ENCODE measurements around the gene TUBGCP4. TPM values are rescaled to one million over a fixed set of nuclear protein-coding genes. Genes with fewer than 3 reads are reported as not detected.

The TUBGCP4 gene
- total and polyA plus RNA-seq, 10 of the 15 experiments (the other 5 are each of a cell fraction or from before 2014, with no cell fraction given): 6.3 to 39.1 (median 24.8) TPM

- TF ChIP-seq ZBTB40 (IDR thresholded peaks at IDR 0.05; ENCODE audit: borderline replicate concordance): peak; percentile 92
- TF ChIP-seq PRDM15 (CRISPR knock-in tag; IDR thresholded peaks at IDR 0.05): no peak
- 0 out of 2 replicates have a peak, but pooled peaks have one; percentile 40 for TF ChIP-seq BACH1 (IDR thresholded peaks at IDR 0.05; ENCODE audit: borderline replicate concordance)
- TF ChIP-seq SMAD5 (IDR thresholded peaks at IDR 0.05; ENCODE audit: low read depth): peak; percentile 91
- TF ChIP-seq CUX1 (IDR thresholded peaks at IDR 0.05; ENCODE audit: insufficient replicate concordance, low read depth, low read length): no peak
- no peak for TF ChIP-seq MTA2 (IDR thresholded peaks at IDR 0.05; ENCODE audit: low read depth)
- TF ChIP-seq MTA3 (IDR thresholded peaks at IDR 0.05; ENCODE audit: borderline replicate concordance, low read length): no peak
- 0 out of 2 replicates have a peak, but pooled peaks have one; percentile 19 for TF ChIP-seq EED (IDR thresholded peaks at IDR 0.05; ENCODE audit: low read depth)
- no peak for TF ChIP-seq RCOR1 (conservative IDR thresholded peaks at IDR 0.05; ENCODE audit: low read depth, low read length)
- no peak for TF ChIP-seq ZNF274 (IDR thresholded peaks at IDR 0.05; ENCODE audit: insufficient read depth, insufficient read length)
- no peak for TF ChIP-seq REST (IDR thresholded peaks at IDR 0.05; ENCODE audit: low read depth, low read length)
Observed at GRCh38 chr15:43329960-43330779, 40.7 kb upstream of the TUBGCP4 start, which contains the start of gene LCMT2 (continued).

Measured in GM12878 (cell line).